Cardiac fibroblast (primary cell): Measurements from ENCODE around the gene OSBPL8.
"Not testable (repeated sequence)": the region's sequence is repeated elsewhere in the genome, so short reads cannot be mapped to it uniquely, and the experiment has no call there.

ENCODE experiments used
- DNase-seq, 2 donors: peaks; one replicate each; pipeline versions ENCODE4 v3.0.0 to v3.0.0-alpha.2; 2010; ENCODE audit warnings: low read depth in 2 of 2
- H3K4me3 ChIP-seq, 2 donors: replicated peaks in 1 of 2; 1 replicate in 1 of 2; 2 replicates in 1 of 2; pipeline ENCODE4 v1.5.1; 2011; ENCODE audit warnings: low read depth in 2 of 2, low read length in 2 of 2, mild to moderate bottlenecking in 2 of 2, moderate library complexity in 1 of 2
- TF ChIP-seq, protein P1 (sequence below): IDR thresholded peaks from one replicate; pipeline ENCODE4 v1.5.1; 2011; ENCODE audit warnings: low read depth, mild to moderate bottlenecking, low read length, inconsistent platforms

The OSBPL8 gene

DNA sequence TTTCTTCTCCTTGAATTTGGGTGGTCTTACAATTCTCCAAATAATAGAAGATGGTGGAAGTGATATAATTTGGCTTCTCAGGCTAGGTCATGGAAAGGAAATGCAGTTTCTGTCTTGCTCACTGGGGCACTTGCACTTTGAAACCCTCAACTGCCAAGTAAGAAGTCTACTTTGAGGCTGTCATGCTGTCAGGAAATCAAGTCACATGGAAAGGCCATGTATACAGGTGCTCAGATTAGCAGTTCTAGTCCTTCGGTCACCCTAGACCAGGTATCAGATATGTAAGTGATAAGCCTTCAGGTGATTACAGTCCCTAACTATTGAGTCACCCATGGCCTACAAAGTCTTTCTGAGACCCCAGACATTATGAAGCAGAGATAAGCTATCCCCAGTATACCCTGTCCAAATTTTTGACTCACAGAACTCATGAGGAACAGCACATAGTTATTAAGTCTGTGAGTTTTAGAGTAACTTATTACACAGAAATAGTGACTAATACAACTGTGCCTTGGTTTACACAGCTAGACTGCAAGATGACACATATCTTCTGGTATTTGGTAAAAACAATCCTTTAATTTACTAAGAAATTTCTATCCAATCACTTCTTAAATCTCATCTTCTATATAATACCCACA is 185.1 kb downstream of the OSBPL8 start:
- no peak overlapping the region for H3K4me3 ChIP-seq
- peak in 1 of 2 donors; percentile 58 for DNase-seq

DNA sequence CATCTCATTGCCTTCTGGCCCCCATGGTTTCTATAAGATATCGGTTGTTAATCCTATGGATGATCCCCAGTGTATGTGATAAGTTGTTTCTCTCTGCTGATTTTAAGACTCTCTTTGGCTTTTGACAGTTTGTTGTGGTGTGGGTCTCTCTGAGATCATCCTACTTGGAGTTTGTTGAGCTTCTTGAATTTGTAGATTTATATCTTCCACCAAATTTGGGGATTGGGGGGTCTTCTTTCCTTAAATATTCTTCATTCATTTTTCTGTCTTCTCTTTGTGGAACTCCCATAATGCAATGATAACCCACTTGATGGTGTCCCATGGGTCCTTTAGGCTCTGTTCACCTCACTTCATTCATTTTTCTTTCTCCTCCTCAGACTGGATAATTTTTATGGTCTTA is 191.3 kb downstream of the OSBPL8 start:
- TF ChIP-seq, protein P1, sequence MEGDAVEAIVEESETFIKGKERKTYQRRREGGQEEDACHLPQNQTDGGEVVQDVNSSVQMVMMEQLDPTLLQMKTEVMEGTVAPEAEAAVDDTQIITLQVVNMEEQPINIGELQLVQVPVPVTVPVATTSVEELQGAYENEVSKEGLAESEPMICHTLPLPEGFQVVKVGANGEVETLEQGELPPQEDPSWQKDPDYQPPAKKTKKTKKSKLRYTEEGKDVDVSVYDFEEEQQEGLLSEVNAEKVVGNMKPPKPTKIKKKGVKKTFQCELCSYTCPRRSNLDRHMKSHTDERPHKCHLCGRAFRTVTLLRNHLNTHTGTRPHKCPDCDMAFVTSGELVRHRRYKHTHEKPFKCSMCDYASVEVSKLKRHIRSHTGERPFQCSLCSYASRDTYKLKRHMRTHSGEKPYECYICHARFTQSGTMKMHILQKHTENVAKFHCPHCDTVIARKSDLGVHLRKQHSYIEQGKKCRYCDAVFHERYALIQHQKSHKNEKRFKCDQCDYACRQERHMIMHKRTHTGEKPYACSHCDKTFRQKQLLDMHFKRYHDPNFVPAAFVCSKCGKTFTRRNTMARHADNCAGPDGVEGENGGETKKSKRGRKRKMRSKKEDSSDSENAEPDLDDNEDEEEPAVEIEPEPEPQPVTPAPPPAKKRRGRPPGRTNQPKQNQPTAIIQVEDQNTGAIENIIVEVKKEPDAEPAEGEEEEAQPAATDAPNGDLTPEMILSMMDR, result no peak
- H3K4me3 ChIP-seq, result no peak overlapping the region
- DNase-seq, result no peak

More for the DNA sequence above, 185.1 kb downstream of the OSBPL8 start:
- TF ChIP-seq, protein P1, result no peak

DNA sequence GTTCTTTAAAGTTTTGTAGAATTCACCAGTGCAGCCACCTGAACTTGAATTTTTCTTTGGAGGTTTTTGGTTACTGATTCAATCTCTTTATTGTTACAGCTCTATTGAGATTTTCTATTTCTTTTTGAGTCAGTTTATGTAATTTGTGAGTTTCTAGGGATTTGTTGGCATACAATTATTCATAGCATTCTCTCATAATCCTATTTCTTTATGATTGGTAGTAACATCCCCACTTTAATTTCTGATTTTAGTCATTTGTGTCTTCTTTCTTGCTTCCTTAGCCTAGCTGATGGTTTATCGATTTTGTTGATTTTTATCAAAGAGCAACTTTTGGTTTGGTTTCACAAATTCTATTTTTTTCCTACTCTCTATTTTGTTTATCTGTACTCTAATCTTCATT is 193.4 kb downstream of the OSBPL8 start:
- H3K4me3 ChIP-seq, result no peak overlapping the region
- DNase-seq, result no peak
- TF ChIP-seq, protein P1, result no peak

DNA sequence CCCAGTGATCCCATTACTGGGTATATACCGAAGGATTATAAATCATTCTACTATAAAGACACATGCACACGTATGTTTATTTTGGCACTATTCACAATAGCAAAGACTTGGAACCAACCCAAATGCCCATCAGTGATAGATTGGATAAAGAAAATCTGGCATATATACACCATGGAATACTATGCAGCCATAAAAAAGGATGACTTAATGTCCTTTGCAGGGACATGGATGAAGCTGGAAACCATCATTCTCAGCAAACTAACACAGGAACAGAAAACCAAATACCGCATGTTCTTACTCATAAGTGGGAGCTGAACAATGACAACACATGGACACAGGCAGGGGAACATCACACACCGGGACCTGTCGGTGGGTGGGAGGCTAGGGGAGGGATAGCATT is 195.4 kb downstream of the OSBPL8 start:
- not testable (repeated sequence) for H3K4me3 ChIP-seq, DNase-seq

DNA sequence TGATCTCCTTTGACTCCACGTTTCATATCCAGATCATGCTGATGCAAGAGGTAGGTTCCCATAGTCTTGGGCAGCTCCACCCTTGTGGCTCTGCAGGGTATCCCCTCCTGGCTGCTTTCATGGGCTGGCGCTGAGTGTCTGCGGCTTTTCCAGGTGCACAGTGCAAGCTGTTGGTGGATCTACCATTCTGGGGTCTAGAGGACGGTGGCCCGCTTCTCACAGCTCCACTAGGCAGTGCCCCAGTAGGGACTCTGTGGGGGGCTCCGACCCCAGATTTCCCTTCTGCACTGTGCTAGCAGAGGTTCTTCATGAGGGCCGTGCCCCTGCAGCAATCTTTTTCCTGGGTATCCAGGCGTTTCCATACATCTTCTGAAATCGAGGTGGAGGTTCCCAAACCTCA is 199.3 kb downstream of the OSBPL8 start:
- H3K4me3 ChIP-seq, result no peak overlapping the region
- TF ChIP-seq, protein P1, result no peak
- no peak for DNase-seq

DNA sequence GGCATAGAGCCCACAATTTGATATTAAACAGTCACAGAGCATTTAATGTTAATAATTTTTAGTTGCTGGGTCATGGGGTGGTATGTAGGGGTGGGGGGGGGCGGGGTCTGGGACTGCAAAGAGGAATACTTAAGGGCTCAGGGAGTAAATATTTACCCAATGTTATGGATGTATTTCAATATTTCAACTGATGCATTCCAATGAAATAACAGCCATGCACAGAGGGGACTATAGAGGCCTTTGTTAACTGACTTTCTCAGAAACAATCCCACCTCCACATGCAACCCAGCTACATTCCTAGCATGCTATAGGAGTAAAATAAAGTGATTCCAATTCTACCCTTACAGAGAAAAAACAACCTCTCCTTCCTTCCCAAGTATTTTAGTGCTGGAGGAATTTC is 203.5 kb downstream of the OSBPL8 start:
- TF ChIP-seq, protein P1, result no peak
- DNase-seq, result no peak
- H3K4me3 ChIP-seq, result no peak overlapping the region

DNA sequence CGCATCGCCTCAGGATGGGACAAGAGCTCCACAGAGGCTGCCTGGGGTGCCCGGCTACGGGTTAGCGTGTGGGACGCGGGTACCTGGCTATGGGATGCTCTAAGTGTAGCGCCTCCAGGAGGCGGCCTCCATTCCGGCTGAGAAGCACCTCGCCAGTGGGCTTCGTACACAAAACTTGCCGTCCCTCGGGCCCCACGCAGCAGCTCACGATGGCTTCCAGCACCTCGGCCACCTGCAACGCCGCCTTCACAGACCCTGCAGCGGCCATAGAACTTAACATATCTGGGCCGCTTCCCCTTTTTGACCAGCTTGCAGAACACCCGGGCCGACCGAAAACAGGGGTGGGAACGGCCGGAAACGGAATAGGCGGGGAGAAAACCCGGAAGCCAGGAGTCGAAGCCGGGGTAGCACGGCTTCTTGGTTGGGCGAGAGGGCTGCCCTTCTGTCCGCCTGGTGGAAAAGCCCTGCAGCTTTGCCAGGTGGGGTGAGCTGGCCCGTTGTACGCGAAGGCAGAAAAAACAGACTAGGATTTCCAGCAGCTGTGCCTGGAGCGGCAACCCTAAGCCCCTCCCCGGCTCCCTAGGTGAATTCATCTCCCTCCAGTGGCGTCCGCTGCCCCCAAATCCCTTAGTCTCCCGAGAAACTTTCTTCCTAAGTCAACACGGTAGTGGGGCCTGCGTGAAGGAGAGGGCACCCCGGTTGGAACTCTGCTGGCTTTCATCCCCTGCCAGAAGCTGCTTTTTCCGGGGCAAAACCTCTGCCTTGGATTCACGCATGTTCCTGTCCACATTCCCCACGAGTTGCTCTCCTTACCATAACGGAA is 211.3 kb downstream of the OSBPL8 start, which contains the start of gene BBS10:
BBS10 (minus strand) TSS at position 337 of the 823 bp plus-strand sequence; CDS start at position 280, 57 bp downstream.
- peak; percentile 93 to 95 for DNase-seq
- peak within 1 kb of the TSS; percentile 85 for H3K4me3 ChIP-seq
- TF ChIP-seq, protein P1, result peak; percentile 42
